ENCODE measurements around the gene GLRA1.

Gene GLRA1

GRCh38 chr5:151958111-151958510 lies 33.5 kb upstream of the GLRA1 start:
- Mint-ChIP-seq H3K4me1 (peaks cover 46% of the 10 kb centered on the region), H3K9me3 (peaks cover 16% of the 10 kb centered on the region), H3K27me3 (ENCODE audit: low read depth, poor library complexity) (peaks cover 7% of the 10 kb centered on the region), H3K36me3 (ENCODE audit: low read depth) (peaks cover 7% of the 10 kb centered on the region), H3K27ac (peak overlapping the region; percentile 77), H3K4me3 (peak overlapping the region; percentile 63)
- DNase-seq, result no peak
- TF ChIP-seq CTCF (IDR thresholded peaks at IDR 0.05), result no peak

GRCh38 chr5:151956725-151957124 lies 32.1 kb upstream of the GLRA1 start:
- no peak for TF ChIP-seq CTCF (IDR thresholded peaks at IDR 0.05)
- peaks cover 16% of the 10 kb centered on the region for H3K9me3 Mint-ChIP-seq
- no peak for DNase-seq

GRCh38 chr5:151954255-151954654 lies 29.6 kb upstream of the GLRA1 start:
- Mint-ChIP-seq H3K27ac (no peak overlapping the region), H3K4me1 (peaks cover 36% of the 10 kb centered on the region), H3K4me3 (no peak overlapping the region), H3K9me3 (peaks cover 11% of the 10 kb centered on the region), H3K27me3 (ENCODE audit: low read depth, poor library complexity) (peaks cover 3% of the 10 kb centered on the region), H3K36me3 (ENCODE audit: low read depth) (peaks cover under 1% of the 10 kb centered on the region)
- no peak for DNase-seq
- no peak for TF ChIP-seq CTCF (IDR thresholded peaks at IDR 0.05)

More at GRCh38 chr5:151956725-151957124, 32.1 kb upstream of the GLRA1 start:
- Mint-ChIP-seq H3K4me1 (peaks cover 42% of the 10 kb centered on the region), H3K4me3 (no peak overlapping the region), H3K36me3 (ENCODE audit: low read depth) (peaks cover 7% of the 10 kb centered on the region), H3K27me3 (ENCODE audit: low read depth, poor library complexity) (peaks cover 5% of the 10 kb centered on the region), H3K27ac (no peak overlapping the region)

GRCh38 chr5:151953833-151954232 lies 29.2 kb upstream of the GLRA1 start:
- H3K27me3 Mint-ChIP-seq (ENCODE audit: low read depth, poor library complexity), result peaks cover 6% of the 10 kb centered on the region
- DNase-seq, result no peak
- no peaks in the 10 kb centered on the region for H3K36me3 Mint-ChIP-seq (ENCODE audit: low read depth)
- no peak for TF ChIP-seq CTCF (IDR thresholded peaks at IDR 0.05)
- H3K4me1 Mint-ChIP-seq, result peaks cover 36% of the 10 kb centered on the region
- no peak overlapping the region for H3K4me3 Mint-ChIP-seq
- no peak overlapping the region for H3K27ac Mint-ChIP-seq
- H3K9me3 Mint-ChIP-seq, result peaks cover 6% of the 10 kb centered on the region

GRCh38 chr5:151952238-151952637 lies 27.6 kb upstream of the GLRA1 start:
- H3K4me1 Mint-ChIP-seq, result peaks cover 31% of the 10 kb centered on the region
- TF ChIP-seq CTCF (IDR thresholded peaks at IDR 0.05), result no peak
- no peaks in the 10 kb centered on the region for H3K36me3 Mint-ChIP-seq (ENCODE audit: low read depth)
- DNase-seq, result no peak
- H3K27ac Mint-ChIP-seq, result no peak overlapping the region
- peaks cover 3% of the 10 kb centered on the region for H3K27me3 Mint-ChIP-seq (ENCODE audit: low read depth, poor library complexity)
- no peak overlapping the region for H3K4me3 Mint-ChIP-seq
- no peaks in the 10 kb centered on the region for H3K9me3 Mint-ChIP-seq

GRCh38 chr5:151950706-151951105 lies 26.1 kb upstream of the GLRA1 start:
- peaks cover 3% of the 10 kb centered on the region for H3K27me3 Mint-ChIP-seq (ENCODE audit: low read depth, poor library complexity)

More at GRCh38 chr5:151950706-151951105, 26.1 kb upstream of the GLRA1 start:
- Mint-ChIP-seq H3K27ac (no peak overlapping the region), H3K36me3 (ENCODE audit: low read depth) (no peaks in the 10 kb centered on the region), H3K4me3 (no peak overlapping the region), H3K9me3 (no peaks in the 10 kb centered on the region), H3K4me1 (peaks cover 37% of the 10 kb centered on the region)
- no peak for TF ChIP-seq CTCF (IDR thresholded peaks at IDR 0.05)
- DNase-seq, result peak; percentile 34
